ENCODE results near the gene OPRL1.
"Not testable (repeated sequence)": the region's sequence is repeated elsewhere in the genome, so short reads cannot be mapped to it uniquely, and the experiment has no call there.

The OPRL1 gene

GRCh38 chr20:64087226-64087825 is 7.4 kb downstream of the OPRL1 start:
- DNase-seq = not testable (repeated sequence)

GRCh38 chr20:64088586-64088985 is 8.7 kb downstream of the OPRL1 start:
- DNase-seq = not testable (repeated sequence)

DNA sequence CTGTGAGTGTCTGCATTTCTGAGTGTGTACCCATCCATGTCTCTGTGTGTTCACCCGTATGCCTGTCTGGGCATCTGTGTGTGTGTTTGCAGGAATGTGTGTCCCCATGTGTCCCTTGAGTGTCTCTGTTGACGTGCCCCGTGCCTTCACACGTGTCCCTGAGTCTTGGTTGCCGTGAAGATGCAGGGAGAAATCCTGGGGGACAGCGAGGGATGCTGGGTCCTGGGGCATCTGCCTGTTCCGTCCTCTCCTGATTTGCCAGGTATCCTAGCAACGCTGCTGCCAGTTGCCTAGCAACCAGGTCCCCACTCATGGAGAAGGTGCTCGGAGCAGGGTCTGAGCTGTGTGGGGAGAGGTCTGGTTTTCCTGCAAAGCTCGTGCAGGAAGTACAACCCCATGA is 10.3 kb downstream of the OPRL1 start:
- no peak for DNase-seq

DNA sequence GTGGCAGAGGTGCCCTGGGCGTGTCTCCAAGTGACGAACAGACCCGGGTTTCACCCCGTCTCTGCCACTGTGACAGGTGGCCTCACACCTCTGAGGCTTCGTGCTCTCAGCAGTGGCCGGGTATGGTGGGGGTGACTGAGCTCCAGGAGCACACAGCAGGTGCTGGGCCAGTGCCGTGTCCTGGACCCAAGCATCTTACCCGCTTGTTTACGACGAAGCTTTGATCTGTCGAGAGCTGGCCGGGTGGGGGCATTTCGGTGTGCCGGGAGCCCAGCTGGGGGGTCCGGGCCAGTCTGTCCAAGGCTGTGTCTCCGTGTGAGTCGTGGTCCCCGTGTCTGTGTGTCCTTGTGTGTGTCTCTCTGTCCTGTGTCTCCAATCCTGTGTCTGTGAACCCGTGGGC is 11.5 kb downstream of the OPRL1 start:
- DNase-seq = no peak

DNA sequence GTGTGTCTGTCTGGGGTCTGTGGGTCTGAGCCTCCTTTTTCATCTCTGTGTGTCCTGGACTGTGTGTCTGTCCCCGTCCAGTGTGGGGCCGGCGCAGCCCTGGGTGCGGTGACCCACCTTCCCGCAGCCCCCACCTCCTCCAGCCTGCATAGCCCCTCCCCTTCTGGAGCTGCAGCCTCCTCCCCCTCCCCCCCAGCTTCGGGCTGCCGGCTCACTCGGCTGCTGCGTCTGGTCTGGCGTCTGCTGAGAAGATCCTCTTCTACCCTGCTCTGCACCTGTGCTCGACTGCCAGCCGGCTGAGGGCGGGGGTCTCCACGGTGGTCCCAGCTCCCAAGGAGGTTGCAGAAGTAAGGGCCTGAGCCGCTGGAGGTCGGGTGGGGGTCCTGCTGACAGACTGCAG is 11.9 kb downstream of the OPRL1 start:
- DNase-seq = no peak

DNA sequence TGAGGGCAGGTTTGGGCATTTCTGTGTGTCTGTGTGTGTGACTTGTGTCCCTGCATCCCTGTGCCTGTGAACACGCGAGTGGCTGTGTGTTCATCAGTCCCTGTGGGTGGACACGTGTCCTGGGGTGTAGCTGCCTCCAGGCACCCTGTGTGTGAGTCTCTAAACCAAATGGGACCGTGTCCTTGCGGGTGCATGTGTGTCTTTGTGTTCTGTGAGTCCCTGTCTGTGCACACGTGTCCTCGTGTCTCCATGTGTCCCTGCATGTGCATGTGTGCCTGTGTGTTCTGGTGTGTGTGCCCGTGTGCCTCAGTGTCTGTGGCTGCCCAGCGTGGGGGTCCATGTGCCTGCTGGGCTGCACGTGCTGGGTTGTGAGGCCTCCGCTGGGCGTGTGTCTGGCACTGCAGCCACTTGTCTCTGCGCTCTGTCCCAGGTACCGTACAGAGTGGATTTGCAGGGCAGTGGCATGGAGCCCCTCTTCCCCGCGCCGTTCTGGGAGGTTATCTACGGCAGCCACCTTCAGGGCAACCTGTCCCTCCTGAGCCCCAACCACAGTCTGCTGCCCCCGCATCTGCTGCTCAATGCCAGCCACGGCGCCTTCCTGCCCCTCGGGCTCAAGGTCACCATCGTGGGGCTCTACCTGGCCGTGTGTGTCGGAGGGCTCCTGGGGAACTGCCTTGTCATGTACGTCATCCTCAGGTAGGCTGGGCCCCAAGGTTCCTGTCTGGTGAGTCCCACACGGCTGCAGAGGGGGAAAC is 12.6 kb downstream of the OPRL1 start:
- DNase-seq = no peak

DNA sequence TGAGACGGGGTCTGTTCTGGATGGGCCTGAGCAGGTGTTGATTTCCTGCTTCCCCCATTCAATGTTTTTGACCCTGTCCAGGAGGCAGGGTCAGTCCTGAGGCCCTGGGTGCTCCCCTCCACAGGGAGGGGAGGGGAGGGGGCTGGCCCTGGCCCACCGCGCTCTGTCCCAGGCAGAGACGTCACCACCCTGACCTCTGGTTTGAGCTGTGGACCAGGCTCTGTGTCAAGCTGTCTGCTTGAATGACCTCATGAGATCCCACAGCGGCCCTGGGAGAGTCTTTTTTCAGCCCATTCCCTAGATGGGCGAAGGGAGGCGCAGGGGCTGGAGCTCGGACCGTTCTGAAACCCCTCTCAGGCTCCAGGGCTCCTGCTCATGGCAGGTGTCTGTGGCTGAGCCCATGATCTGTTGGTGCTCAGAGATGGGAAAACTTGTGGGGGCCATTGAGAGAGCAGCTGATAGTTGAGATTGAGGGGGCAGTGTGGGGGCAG is 13.2 kb downstream of the OPRL1 start:
- DNase-seq = no peak

GRCh38 chr20:64095455-64095854 is 15.6 kb downstream of the OPRL1 start:
- DNase-seq = no peak

DNA sequence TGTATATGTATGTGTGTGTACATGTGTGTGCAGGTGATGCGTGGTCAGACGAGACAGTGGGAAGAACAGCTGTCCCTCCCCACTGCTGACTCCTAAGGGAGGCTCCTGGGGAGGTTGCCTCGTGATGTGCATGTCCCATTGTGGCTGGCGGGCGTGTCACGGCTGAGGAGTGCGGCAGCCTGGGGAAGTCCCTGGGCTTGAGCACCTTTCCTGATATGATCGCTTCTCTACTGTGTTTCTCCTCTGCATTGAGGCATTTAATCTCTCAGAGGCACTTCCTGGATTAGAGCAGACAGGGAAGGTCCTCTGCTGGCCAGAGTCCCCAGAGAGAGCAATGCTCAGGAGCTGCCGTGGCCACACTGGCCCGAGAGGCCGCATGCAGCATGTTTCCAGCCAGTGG is 16.0 kb downstream of the OPRL1 start:
- no peak for DNase-seq

- DNase-seq = no peak
Observed at GRCh38 chr20:64096535-64096934, 16.7 kb downstream of the OPRL1 start.

DNA sequence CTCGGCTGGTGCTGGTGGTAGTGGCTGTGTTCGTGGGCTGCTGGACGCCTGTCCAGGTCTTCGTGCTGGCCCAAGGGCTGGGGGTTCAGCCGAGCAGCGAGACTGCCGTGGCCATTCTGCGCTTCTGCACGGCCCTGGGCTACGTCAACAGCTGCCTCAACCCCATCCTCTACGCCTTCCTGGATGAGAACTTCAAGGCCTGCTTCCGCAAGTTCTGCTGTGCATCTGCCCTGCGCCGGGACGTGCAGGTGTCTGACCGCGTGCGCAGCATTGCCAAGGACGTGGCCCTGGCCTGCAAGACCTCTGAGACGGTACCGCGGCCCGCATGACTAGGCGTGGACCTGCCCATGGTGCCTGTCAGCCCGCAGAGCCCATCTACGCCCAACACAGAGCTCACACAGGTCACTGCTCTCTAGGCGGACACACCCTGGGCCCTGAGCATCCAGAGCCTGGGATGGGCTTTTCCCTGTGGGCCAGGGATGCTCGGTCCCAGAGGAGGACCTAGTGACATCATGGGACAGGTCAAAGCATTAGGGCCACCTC is 18.7 kb downstream of the OPRL1 start:
- DNase-seq = no peak

DNA sequence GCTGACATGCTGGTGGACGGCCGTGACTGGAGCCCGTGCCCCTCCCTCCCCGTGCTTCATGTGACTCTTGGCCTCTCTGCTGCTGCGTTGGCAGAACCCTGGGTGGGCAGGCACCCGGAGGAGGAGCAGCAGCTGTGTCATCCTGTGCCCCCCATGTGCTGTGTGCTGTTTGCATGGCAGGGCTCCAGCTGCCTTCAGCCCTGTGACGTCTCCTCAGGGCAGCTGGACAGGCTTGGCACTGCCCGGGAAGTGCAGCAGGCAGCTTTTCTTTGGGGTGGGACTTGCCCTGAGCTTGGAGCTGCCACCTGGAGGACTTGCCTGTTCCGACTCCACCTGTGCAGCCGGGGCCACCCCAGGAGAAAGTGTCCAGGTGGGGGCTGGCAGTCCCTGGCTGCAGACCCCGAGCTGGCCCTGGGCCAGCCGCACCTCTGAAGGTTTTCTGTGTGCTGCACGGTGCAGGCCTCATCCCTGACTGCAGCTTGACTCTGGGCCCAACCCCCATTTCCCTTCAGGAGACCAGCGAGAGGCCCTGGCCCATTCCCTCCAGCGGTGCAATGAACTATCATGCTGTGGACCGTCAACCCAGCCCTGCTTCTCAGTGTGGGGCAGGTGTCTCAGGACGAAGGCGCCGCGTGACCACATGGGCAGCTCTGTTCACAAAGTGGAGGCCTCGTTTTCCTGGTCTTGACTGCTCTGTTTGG is 19.4 kb downstream of the OPRL1 start:
- DNase-seq = no peak

GRCh38 chr20:64099880-64100565 is 20.1 kb downstream of the OPRL1 start:
- DNase-seq = no peak

DNA sequence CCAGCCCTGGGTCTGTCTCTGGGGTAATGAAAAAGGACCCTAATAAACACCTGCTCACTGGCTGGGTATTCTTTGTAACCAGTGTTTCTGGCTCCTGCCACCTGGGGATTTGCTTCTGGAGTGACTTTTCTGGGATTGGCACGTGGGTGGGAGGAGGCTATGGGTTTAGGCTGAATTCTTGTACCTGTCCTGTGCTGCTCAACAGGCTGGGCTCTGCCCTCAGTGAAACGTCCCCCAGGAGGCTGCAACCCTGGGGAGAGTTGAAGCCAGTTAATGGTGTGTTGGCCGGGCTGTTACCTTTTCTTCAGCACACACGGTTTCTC is 20.6 kb downstream of the OPRL1 start:
- DNase-seq = no peak

DNA sequence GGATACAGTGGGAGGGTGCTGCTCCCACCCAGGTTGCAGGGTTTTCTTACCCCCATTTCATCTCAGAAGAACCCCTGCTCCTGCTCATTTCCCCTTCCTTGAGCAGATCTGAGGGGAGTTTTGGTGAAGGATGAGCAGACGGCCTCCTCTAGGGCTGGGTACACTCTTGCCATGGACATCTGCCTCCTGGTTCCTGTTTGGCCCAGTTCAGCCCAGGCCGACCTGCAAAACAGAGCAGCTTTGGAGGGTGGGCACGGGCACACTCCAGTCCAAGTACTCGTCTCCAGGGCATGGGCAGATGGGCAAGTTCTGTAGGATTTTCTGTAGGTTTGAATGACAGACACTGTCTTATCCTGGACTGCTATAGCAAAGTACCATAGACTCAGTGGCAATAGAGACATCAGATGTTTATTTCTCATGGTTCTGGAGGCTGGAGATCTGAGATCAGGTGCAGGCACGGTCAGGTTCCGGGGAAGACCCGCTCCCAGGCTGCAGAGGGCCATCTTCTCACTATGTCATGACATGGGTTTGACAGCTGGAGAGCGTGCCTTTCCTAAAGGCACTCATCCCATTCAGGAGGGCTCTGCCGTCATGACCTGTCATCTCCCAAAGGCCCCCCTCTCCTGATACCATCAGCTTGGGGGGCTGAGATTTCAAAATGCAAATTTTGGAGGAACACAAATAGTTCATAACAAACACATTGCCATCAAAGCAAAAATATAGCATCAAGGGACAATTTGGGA is 21.2 kb downstream of the OPRL1 start:
- DNase-seq = no peak

DNA sequence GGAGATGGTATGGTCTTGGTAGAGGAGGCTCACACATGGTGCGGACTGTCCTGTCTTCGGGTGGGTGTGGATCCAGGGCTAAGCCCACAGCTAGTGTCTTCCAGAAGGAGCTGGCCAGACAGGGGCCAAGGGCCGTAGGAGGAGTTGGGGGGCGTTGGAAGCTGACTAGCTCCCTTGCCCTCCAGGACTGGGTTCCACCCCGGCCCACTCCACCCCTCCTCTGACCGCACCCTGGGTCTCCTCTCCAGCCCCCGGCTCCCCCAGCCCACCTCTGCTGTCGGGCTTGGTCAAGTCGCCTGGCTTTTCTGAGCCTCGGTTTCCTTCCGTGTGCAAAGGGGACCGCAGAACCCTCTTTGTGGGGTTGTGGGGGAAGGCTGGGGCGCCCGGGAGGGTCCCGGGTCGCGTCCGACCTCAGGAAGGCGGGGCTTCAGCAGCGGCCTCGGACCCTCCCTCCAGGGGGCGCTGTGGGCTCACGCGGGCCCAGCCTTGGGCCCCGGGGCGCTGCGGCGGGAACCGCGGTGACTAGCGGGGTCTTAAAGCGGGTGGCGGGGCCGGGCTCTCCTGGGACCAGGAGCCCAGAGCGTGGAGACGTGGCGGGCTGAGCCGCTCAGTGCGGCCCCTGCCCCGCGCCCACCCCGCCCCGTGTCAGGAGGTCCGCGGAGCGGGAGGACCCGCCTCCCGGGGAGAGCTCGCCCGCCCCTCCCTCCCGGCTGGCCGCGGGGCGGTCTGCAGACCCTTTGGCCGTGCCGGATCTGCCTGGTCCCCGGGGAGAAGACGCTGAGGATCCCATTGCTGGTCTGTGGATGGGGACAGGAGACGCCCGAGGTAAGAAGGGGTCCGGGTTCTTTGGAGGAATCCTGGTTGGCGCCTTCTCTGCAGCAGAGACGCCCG is 22.1 kb downstream of the OPRL1 start:
- DNase-seq = no peak

DNA sequence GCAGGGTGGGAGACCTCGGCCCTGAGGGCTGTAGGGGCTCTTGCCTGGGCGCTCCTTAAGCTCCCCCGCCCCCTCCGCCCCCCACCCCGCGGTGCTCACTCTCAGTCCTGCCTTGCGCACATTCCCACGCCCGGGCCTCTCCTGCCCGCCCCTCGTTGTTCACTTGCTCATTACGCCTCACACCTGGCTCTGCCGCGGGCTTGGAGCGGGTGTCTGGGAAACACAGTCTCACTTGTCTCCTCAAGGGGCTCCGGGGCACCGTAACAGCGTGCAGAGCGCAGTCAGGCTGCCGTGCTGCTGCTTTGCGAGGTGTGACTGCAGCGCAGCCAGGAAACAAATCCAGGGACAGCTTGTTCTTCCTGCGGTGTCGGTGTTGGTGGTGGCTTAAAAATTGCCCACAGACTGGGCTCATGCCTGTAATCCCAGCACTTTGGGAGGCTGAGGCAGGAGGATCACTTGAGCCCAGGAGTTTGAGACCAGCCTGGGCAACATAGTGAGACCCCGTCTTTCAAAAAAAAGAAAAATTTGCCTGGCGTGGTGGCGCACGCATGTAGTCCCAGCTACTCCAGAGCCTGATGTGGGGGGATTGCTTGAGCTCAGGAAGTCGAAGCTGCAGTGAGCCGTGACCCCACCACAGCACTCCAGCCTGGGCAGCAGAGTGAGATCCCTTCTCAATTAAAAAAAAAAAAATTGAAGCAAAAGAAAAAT is 22.9 kb downstream of the OPRL1 start:
- DNase-seq = no peak

DNA sequence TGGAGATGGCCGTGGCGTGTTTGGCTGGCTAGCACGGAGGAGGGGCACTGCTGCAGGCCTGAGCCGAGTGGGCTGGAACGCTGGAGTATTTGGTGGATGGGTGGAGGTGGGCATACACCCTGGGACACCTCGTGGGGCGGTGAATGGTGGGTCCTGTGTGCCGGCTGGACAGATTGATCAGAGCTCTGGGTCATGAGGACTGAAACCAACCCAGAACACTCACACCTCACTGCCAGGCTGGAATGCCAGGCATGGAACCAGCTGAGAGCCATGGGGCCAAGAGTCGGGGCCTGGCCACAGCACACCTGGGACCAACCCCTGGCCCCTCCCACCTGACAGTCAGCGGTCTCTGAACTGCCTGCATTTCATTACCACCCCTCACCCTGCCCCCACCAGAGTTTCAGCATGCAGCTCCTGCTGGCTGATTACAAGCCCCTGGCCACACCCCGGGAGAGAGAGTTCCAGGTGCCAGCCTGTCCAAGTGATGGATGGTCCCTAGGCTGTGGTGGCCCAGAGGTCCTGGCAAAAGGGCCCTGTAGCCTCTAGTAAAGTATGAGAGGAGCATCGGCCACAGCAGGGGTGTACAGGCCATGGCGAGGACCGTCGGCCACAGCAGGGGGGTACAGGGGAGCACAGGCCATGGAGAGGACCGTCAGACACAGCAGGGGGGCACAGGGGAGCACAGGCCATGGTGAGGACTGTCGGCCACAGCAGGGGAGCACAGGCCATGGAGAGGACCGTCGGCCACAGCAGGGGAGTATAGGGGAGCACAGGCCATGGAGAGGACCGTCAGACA is 24.2 kb downstream of the OPRL1 start:
- no peak for DNase-seq

- DNase-seq = no peak
Observed at GRCh38 chr20:64104667-64105451, 25.0 kb downstream of the OPRL1 start.

Measured in SW 1271 (cell line).